HepG2 (cell line): ENCODE measurements around the gene GLE1. TPM values are rescaled to one million over a fixed set of nuclear protein-coding genes. Genes with fewer than 3 reads are reported as not detected.

Experiments
- ADNP ChIP-seq: sonication (generic); formaldehyde crosslinking; IDR thresholded peaks from 2 replicates; pipeline ENCODE4 v1.4.0; 2020; ENCODE audit warnings: missing genetic modification reagents
- AHR ChIP-seq: IDR thresholded peaks from 2 replicates; pipeline ENCODE4 v1.6.1; 2018; ENCODE audit warnings: missing genetic modification reagents, missing compliant biosample characterization
- BORCS8-MEF2B ChIP-seq: sonication (generic); formaldehyde crosslinking; IDR thresholded peaks from 2 replicates; pipeline ENCODE4 v1.8.0; 2022; ENCODE audit warnings: mild to moderate bottlenecking, missing genetic modification reagents
- E2F1 ChIP-seq: sonication (generic); formaldehyde crosslinking; IDR thresholded peaks from 2 replicates; pipeline ENCODE4 v1.5.0; 2020; ENCODE audit warnings: missing genetic modification reagents
- EED ChIP-seq: sonication (generic); formaldehyde crosslinking; IDR thresholded peaks from 2 replicates; pipeline ENCODE4 v1.5.0; 2020; ENCODE audit warnings: mild to moderate bottlenecking, missing genetic modification reagents
- MED1 ChIP-seq: sonication (generic); formaldehyde crosslinking; IDR thresholded peaks from 2 replicates; pipeline ENCODE4 v1.4.0; 2020; ENCODE audit warnings: missing genetic modification reagents
- PAX8 ChIP-seq: sonication (generic); formaldehyde crosslinking; IDR thresholded peaks from 2 replicates; pipeline ENCODE4 v1.8.0; 2022; ENCODE audit warnings: mild to moderate bottlenecking, missing genetic modification reagents, borderline replicate concordance
- RARA ChIP-seq: IDR thresholded peaks from 2 replicates; pipeline ENCODE4 v1.6.1; 2016; ENCODE audit warnings: missing genetic modification reagents, missing compliant biosample characterization
- SP1 ChIP-seq, 2 experiments: fragments of 450-650 bp in 1 of 2; sonication (generic) in 1 of 2; formaldehyde crosslinking in 1 of 2; IDR thresholded peaks; 2 replicates each; pipeline versions ENCODE4 v1.4.0 to v1.6.1; 2016 to 2020; ENCODE audit warnings: missing genetic modification reagents in 1 of 2
- ZFP90 ChIP-seq: sonication (generic); formaldehyde crosslinking; IDR thresholded peaks from 2 replicates; pipeline ENCODE4 v1.8.0; 2022; ENCODE audit warnings: missing genetic modification reagents, mild to moderate bottlenecking, inconsistent platforms, borderline replicate concordance
- polyA plus RNA-seq, 8 experiments: library from polyadenylated mRNA; depleted of rRNA in 3 of 8; stranded (reverse) in 7 of 8; unstranded in 1 of 8; fragments of >200 nt; fragmentation: Illumina TruSeq in 4 of 8; extraction: Trizol in 4 of 8; gene quantifications; 2 replicates each; pipeline versions ENCODE4 v1.2.1 to v1.2.3, GENCODE V29; 2011 to 2016; ENCODE audit warnings: low read depth in 4 of 8, missing spikeins in 1 of 8, mixed read lengths in 1 of 8; ENCODE audit not compliant: insufficient read depth in 1 of 8
- total RNA-seq, 5 experiments: library from RNA; depleted of rRNA; stranded (reverse); fragments of >200 nt; fragmentation: Illumina TruSeq; extraction: Trizol; gene quantifications; 2 replicates each; pipeline ENCODE4 v1.2.3, GENCODE V29; 2016; ENCODE audit warnings: low read depth in 1 of 5
- TF ChIP-seq, protein P1 (sequence below): sonication (generic); formaldehyde crosslinking; conservative IDR thresholded peaks from 2 replicates; pipeline ENCODE4 v1.4.0; 2020; ENCODE audit warnings: mild to moderate bottlenecking, missing genetic modification reagents, moderate library complexity
- TF ChIP-seq, protein P2 (sequence below): sonication (generic); formaldehyde crosslinking; IDR thresholded peaks from 2 replicates; pipeline ENCODE4 v1.5.1; 2020; ENCODE audit warnings: mild to moderate bottlenecking, missing genetic modification reagents, moderate library complexity
- TF ChIP-seq, protein P3 (sequence below): sonication (generic); formaldehyde crosslinking; IDR thresholded peaks from 2 replicates; pipeline ENCODE4 v1.4.0; 2020; ENCODE audit warnings: missing genetic modification reagents

The GLE1 gene
- total and polyA plus RNA-seq, 2 of the 13 experiments (the other 11 are each of a cell fraction or from before 2014, with no cell fraction given), result 14.7 to 28.8 TPM

GRCh38 chr9:128455849-128456612, 48.5 kb upstream of the GLE1 start, which contains the start of gene ODF2 (continued):
- TF ChIP-seq, protein P1, sequence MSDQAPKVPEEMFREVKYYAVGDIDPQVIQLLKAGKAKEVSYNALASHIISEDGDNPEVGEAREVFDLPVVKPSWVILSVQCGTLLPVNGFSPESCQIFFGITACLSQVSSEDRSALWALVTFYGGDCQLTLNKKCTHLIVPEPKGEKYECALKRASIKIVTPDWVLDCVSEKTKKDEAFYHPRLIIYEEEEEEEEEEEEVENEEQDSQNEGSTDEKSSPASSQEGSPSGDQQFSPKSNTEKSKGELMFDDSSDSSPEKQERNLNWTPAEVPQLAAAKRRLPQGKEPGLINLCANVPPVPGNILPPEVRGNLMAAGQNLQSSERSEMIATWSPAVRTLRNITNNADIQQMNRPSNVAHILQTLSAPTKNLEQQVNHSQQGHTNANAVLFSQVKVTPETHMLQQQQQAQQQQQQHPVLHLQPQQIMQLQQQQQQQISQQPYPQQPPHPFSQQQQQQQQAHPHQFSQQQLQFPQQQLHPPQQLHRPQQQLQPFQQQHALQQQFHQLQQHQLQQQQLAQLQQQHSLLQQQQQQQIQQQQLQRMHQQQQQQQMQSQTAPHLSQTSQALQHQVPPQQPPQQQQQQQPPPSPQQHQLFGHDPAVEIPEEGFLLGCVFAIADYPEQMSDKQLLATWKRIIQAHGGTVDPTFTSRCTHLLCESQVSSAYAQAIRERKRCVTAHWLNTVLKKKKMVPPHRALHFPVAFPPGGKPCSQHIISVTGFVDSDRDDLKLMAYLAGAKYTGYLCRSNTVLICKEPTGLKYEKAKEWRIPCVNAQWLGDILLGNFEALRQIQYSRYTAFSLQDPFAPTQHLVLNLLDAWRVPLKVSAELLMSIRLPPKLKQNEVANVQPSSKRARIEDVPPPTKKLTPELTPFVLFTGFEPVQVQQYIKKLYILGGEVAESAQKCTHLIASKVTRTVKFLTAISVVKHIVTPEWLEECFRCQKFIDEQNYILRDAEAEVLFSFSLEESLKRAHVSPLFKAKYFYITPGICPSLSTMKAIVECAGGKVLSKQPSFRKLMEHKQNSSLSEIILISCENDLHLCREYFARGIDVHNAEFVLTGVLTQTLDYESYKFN (CRISPR knock-in tag), result no peak
- TF ChIP-seq RARA (no peak), AHR (peak; percentile 73; the same call in 1 of the 2 replicates), BORCS8-MEF2B (peak; percentile 79; the same call in 1 of the 2 replicates), E2F1 (peak; percentile 56; the same call in 1 of the 2 replicates), ADNP (CRISPR knock-in tag) (no peak), ZFP90 (CRISPR knock-in tag) (peak; percentile 45; the same call in 1 of the 2 replicates), PAX8 (CRISPR knock-in tag) (no peak), SP1 (IDR thresholded peaks at IDR 0.05) (no peak), SP1 (CRISPR knock-in tag; IDR thresholded peaks at IDR 0.05) (peak; percentile 93), EED (CRISPR knock-in tag) (0 out of 2 replicates have a peak, but pooled peaks have one; percentile 38), MED1 (peak; percentile 48)
- TF ChIP-seq, protein P2, sequence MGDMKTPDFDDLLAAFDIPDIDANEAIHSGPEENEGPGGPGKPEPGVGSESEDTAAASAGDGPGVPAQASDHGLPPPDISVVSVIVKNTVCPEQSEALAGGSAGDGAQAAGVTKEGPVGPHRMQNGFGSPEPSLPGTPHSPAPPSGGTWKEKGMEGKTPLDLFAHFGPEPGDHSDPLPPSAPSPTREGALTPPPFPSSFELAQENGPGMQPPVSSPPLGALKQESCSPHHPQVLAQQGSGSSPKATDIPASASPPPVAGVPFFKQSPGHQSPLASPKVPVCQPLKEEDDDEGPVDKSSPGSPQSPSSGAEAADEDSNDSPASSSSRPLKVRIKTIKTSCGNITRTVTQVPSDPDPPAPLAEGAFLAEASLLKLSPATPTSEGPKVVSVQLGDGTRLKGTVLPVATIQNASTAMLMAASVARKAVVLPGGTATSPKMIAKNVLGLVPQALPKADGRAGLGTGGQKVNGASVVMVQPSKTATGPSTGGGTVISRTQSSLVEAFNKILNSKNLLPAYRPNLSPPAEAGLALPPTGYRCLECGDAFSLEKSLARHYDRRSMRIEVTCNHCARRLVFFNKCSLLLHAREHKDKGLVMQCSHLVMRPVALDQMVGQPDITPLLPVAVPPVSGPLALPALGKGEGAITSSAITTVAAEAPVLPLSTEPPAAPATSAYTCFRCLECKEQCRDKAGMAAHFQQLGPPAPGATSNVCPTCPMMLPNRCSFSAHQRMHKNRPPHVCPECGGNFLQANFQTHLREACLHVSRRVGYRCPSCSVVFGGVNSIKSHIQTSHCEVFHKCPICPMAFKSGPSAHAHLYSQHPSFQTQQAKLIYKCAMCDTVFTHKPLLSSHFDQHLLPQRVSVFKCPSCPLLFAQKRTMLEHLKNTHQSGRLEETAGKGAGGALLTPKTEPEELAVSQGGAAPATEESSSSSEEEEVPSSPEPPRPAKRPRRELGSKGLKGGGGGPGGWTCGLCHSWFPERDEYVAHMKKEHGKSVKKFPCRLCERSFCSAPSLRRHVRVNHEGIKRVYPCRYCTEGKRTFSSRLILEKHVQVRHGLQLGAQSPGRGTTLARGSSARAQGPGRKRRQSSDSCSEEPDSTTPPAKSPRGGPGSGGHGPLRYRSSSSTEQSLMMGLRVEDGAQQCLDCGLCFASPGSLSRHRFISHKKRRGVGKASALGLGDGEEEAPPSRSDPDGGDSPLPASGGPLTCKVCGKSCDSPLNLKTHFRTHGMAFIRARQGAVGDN (CRISPR knock-in tag), result peak; percentile 52
- TF ChIP-seq, protein P3, sequence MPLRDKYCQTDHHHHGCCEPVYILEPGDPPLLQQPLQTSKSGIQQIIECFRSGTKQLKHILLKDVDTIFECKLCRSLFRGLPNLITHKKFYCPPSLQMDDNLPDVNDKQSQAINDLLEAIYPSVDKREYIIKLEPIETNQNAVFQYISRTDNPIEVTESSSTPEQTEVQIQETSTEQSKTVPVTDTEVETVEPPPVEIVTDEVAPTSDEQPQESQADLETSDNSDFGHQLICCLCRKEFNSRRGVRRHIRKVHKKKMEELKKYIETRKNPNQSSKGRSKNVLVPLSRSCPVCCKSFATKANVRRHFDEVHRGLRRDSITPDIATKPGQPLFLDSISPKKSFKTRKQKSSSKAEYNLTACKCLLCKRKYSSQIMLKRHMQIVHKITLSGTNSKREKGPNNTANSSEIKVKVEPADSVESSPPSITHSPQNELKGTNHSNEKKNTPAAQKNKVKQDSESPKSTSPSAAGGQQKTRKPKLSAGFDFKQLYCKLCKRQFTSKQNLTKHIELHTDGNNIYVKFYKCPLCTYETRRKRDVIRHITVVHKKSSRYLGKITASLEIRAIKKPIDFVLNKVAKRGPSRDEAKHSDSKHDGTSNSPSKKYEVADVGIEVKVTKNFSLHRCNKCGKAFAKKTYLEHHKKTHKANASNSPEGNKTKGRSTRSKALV, result 0 out of 2 replicates have a peak, but pooled peaks have one; percentile 64
